Sciatic nerve (tissue), 2 donors: Measurements from ENCODE around the gene ACSM6. TPM values are rescaled to one million over a fixed set of nuclear protein-coding genes. Genes with fewer than 3 reads are reported as not detected.
A peak's percentile ranks its signal among the peaks of the same experiment; 100 is the strongest.

Source experiments
- ATAC-seq: fragments of 200-7000 bp; cut with Tn5 transposase; one replicate; pipeline ENCODE4 v1.9.1; 2020; ENCODE audit warnings: mild to moderate bottlenecking, moderate library complexity
- DNase-seq: peaks from one replicate; pipeline ENCODE4 v3.0.0-alpha.2; 2020; ENCODE audit warnings: low spot score
- intact Hi-C: fragments of 100-400 bp; cut with DNase I; formaldehyde crosslinking; loops from one replicate; pipeline ENCODE4 v1.14.2; 2022
- total RNA-seq: library from RNA; stranded (reverse); fragmentation: NEBNext Ultra II Directional; extraction: Animal tissue kit (Norgen Biotek cat#: 25700); gene quantifications from one replicate; pipeline ENCODE4 v1.2.1, GENCODE V29; 2021
- donor health status: DM: no; HTN: no; CAD: no.
- donor health status: DM: no; HTN: no; CAD: no.

The ACSM6 gene
- total RNA-seq, 1 donor from 2014 or later = 0.49 TPM

DNA sequence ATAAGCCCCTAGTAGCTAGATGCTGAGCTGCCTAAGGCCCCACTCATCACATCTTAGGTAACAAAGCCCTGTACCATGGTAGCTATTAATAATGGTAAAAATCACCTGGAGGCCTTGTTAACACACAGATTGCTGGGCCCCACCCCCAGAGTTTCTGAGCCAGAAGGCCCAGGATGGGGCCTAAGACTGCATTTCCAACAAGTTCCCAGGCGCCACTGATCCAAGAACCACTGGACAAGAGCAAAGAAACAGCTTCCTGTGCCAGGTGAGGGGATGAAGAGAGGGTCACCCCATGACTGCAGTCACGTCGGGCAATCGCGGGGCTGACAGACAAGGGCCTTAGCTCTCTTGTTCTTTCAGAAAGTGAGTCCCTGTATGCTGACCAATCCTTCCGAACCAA is 46.8 kb downstream of the ACSM6 start:
- ATAC-seq = no peak
- intact Hi-C loops = no loop called here
- no peak for DNase-seq

DNA sequence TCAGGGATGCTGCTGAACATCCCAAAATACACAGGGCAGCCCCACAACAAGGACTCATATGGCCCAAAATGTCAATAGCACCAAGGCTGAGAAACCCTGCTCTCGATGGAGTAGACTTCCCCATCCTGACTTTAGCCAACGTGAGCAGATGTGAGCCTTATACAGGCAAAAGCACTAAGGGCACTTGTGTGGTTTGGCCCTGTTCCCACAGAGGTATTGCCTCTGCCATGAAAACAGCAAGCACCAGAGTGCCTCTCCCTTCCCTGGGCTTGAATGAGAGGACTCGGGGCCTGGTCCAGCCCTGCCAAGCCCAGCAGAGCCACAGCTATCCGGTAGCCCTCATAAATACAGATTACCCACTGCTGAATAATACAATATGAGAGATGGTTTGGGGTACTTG is 47.5 kb downstream of the ACSM6 start:
- ATAC-seq (no peak), DNase-seq (no peak)
- intact Hi-C loops = no loop called here

DNA sequence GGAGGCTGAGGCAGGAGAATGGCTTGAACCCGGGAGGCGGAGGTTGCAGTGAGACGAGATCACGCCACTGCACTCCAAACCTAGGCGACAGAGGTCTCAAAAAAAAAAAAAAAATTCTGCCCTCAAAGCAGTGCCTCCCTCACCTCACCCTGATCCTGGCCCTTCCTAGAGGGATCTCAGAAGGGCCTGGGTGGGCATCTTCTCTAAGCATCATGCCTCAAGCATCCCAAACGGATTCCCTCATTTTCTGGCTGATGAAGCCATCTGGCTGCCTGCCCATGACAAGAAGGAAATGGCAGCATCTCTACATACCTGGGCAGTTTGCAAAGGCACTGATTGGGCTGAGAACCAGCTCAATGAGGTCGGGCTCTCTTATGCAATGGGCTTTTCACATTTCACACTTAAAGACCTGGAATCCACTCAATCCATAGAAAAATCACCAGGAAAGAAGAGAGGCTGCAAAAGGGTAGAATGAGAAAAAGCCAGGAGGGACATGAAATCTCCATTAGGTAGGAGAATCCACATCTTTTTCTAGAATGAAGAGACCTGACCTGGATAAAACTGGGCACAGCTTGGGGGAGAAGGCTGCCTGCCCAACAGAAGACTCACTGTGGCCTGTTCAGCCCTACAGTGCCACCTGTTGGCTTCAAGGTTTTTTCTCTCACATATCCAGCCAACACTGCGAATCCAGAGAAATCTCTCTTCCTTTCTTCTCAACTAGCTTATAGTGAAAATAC is 48.7 kb downstream of the ACSM6 start:
- DNase-seq (no peak), ATAC-seq (no peak)

DNA sequence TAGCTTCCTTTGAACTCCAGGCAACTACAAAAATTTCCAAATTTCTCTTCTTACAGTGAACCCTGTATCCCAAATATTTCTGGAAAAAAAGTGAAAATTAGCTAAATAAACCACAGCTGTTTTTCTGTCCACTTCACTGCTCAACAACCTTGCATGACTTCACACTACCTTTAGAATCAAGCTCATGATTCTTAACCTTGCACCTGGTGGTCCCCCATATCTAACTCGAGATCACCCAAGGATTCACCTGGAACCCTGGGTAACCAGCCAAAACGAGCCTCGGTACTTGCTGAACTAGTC is 49.2 kb downstream of the ACSM6 start:
- DNase-seq (no peak), ATAC-seq (no peak)
- intact Hi-C loops = loop anchor here (1.0 kb wide), 1 partner anchor 10 kb away; no protein-coding TSS in a partner anchor

More for the DNA sequence above, 48.7 kb downstream of the ACSM6 start:
- intact Hi-C loops = loop anchor here (1.0 kb wide), 1 partner anchor 9 kb away; no protein-coding TSS in a partner anchor

DNA sequence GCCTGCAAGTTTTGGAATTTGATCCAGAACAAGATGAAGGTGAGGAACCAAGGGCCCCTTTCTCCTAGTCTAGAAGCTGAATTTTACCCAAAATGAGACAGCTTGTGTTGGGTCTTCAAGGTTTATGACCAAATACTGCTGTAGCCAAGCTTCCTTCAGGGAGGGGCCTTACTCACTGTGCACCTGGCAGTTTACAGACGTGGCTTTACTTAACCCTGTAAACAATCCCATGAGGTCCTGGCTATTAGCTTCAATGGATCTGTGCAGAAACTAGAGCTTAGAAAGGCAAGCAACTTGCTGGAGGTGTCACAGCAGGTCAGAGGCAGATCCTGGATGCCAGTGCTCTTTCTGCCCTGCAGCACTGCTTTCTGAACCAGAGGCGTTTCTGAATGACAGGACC is 50.1 kb downstream of the ACSM6 start:
- intact Hi-C loops = no loop called here
- no peak for DNase-seq
- no peak for ATAC-seq

DNA sequence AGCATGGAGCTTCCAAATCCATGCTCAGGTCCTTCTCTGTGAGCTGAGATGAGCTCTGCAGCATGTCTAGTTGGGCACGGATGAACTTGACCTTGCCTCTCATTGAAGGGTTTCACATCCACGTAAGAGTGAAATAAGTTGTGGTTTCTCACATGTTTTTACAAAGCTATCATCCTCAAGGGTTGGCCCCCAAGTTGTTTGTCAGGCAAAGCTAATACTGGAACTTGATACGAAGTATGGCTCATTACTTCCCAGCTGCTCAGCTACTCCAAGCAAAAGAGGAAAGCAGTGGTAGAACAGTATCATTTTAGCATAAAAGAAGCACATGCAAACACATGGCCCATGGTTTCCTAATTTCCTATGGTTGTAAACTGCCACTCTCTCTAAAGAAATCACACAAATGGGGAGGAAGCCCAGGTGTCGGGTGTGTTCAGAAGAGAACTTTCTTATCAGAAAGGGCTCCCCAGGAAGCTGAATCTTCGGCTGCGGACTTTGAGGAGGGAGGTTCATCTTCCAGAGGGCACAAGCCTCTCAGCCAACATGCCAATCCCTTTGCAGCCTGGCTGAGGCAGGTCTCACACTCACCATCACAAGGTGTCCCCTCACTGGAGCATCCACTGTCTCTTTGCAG is 51.5 kb downstream of the ACSM6 start:
- ATAC-seq (no peak), DNase-seq (no peak)
- intact Hi-C loops = loop anchor here (5.0 kb wide), 1 partner anchor 122 kb away; no protein-coding TSS in a partner anchor

DNA sequence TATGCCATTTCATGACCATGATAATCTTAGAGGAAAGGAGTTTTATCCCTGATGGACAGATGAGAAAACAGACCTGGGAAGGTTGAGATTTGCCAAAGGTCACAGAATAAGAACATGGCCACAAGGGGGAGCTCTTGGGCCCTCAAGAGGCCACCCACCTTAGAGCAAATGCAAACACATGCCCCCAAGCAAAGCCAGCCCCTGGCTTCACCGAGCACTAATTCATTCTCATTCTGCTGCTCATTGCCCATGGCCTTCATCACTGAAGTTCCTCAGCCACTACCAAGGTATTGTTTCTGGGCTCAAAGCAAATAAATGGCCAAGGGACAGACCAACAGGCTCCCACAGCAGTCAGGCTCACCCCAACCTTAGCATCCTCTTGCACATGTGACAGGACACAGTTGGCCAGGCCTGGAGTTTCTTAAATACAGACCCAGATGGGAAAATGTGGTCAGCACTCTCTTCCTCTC is 52.6 kb downstream of the ACSM6 start:
- ATAC-seq (peak; percentile 64), DNase-seq (peak; percentile 82)
- intact Hi-C loops = loop anchor here (5.0 kb wide), 1 partner anchor 121 kb away; no protein-coding TSS in a partner anchor

DNA sequence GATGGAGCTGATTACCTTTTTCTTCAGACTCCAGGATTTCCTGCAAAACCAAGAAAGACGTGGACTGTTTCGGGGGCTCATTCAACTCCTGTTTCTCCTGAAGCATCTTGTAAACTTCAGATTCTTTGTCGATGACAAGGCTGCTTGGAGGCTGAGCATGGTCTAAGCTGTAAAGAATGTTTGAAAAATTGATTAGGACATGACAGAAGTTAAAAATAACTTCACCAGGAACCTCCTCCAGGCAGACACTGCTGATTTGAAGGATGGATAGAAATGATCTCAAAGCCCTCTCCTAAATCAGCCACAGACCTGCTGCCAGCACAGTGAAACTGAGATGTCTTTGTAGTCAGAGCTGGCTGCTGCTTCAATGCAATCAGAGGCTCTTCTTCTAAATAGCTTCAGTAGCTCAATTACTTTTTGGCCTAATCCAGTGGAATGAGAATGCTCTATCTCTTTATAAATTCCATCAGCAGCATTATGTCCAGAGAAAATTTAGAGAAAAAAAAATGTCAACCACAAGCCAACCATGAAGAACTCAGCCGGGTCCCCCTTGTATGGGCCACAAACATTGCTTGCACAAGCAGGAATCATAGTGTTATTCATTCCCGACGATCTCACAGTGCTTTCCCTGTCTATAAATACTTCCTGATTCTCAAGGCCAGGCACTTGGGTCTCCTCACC is 53.3 kb downstream of the ACSM6 start:
- ATAC-seq = no peak
- no peak for DNase-seq
- intact Hi-C loops = loop anchor here (5.0 kb wide), 1 partner anchor 120 kb away; no protein-coding TSS in a partner anchor

DNA sequence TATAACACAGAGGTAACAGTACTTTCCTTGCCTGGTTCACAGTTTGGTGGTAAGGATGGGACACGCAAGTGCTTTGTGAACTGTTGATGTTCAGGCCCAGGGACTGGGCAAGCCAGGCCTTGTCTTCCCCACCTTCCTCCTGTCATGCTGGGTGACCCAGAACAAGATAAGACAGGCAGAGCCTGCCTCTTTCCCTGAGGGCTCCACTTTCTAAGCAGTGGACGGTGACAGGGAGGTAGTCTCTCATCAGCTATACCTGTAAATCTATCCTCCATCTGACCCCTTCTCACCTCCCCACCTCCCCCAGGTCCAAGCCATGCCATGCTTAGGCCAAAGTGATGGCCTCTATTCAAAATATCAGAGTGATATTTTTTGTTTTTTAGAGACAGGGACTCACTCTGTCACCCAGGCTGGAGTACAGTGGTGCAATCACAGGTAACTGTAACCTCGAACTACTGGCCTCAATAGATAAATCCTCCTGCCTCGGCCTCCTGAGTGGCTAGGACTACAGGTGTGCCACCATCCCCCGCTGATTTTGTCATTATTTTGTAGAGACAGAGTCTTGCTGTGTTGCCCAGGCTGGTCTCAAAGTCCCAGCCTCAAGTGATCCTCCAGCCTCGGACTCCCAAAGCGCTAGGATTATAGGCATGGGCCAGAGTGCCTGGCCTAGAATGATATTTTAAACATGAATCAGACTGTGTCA is 54.0 kb downstream of the ACSM6 start:
- intact Hi-C loops = loop anchor here (5.0 kb wide), 1 partner anchor 119 kb away; no protein-coding TSS in a partner anchor
- ATAC-seq (no peak), DNase-seq (no peak)

DNA sequence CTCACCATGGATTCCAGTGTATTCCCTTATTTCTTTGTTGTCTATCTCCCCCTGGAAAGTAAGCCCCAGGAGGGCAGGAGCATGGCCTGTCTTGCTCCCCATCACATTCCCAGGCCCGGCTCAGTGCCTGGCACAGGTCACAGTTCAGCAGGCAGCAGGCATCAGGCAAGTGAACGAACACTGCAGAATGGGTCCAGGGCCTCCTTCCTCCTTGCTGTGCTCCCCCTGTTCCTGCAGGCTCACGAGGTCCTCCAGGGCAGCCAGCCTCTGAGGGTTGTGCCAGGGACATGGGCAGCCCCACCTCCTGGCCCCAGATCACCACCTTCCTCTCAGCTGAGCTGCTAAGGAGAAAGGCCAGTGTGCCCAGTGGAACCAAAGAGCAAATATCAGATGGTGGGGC is 55.0 kb downstream of the ACSM6 start:
- intact Hi-C loops = loop anchor here (5.0 kb wide), 1 partner anchor 118 kb away; no protein-coding TSS in a partner anchor
- ATAC-seq (no peak), DNase-seq (no peak)

DNA sequence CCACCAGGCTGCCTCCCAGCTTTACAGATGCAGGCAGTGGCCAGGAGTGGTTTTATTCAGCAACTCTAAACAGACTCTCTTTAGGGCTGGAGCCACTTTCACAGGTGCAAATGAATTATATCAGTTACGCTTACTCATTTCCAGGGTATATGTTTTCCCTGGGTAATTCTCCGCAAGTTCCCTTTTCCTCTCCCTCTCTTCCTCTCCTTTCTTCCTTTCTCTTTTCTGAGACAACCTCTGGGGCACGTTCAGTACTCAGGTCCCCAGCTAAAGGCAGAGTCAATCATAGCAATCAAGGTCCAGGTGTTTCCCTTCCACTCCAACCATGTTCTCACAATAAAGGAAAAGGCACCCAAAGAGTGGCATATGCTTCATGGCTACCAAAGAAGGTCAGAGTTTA is 55.4 kb downstream of the ACSM6 start:
- intact Hi-C loops = loop anchor here (5.0 kb wide), 1 partner anchor 118 kb away; no protein-coding TSS in a partner anchor

DNA sequence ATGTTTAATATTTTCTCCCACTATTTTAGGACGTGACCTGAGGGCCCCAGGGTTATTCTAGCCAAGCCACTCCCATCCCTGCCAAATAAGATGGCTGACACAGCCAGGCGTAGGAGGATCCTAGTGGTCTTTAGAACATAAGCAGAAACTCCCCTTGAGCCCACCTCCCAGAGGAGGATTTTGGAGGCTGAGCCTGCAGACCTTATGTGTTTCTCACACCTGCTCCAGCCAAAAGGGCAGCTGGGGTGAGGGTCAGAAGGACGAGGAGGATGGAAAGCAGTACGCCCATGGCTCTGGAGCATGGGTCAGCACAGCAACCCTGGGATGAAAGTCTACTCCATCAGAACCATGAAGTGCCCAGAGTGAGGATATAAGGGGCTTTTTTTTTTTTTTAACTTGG is 56.8 kb downstream of the ACSM6 start:
- ATAC-seq (no peak), DNase-seq (no peak)
- intact Hi-C loops = no loop called here

More for the DNA sequence above, 55.4 kb downstream of the ACSM6 start:
- DNase-seq = no peak
- ATAC-seq = no peak

DNA sequence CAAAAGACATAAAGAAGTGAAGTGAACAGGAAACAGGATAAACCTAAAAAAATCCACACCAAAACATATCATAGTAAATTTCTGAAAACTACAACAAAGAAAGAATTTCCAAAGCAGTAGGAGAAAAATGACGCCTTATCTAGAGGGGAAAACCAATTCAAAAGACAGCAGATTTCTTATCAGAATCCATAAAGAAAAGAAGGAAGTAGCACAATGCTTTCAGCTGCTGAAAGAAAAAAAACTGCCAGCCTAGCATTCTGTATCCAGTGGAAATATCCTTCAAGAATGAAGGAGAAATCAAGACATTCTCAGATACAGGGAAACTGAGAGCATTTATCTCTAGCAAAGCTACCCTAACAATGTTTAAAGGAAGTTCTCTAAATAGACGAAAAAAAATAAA is 59.0 kb downstream of the ACSM6 start:
- DNase-seq (no peak), ATAC-seq (no peak)
- intact Hi-C loops = no loop called here

DNA sequence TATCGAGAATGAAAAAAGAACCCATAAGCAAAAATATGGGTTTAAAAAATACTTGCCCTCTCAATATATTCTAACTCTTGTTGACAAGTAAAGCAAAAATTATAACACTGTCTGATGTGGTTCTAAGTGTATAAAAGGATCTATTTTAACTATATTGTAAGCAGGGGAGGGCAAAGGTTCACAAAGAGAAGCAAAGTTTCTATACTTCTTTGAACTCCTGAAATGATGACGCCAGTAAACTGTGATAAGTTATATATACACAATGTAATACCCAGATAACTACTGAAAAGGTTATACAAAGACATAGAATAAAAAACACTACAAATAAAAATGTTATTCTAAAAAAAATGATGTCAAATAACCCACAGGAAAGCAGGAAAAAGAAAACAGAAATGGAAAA is 59.6 kb downstream of the ACSM6 start:
- DNase-seq (no peak), ATAC-seq (no peak)
- intact Hi-C loops = no loop called here

DNA sequence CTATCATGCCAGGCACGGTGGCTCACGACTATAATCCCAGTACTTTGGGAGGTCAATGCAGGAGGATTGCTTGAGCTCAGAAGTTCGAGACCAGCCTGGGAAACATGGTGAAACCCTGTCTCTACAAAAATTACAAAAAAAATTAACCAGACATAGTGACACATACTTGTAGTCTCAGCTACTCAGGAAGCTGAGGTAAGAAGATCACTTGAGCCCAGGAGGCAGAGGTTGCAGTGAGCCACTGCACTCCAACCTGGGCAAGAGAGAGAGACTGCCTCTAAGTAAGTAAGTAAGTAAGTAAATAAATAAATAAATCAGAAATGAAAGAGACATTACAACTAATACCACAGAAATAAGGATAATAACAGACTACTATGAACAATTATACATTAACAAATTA is 60.6 kb downstream of the ACSM6 start:
- intact Hi-C loops = no loop called here
- ATAC-seq (no peak), DNase-seq (no peak)

DNA sequence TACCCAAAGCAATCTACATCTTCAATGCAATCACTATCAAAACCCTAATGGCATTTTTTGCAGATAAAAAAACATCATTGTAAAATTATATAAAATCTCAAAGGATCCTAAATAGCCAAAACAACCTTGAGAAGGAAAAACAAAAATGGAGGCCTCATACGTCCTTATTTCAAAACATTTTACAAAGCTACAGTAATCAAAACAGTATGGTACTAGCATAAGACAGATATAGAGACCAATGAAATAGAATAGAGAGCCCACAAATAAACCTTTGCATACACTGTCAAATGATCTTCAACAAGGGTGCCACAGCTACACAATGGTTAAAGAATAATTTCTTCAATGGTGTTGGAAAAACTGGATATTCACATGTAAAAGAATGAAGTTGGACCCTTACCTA is 62.2 kb downstream of the ACSM6 start:
- DNase-seq (no peak), ATAC-seq (no peak)

DNA sequence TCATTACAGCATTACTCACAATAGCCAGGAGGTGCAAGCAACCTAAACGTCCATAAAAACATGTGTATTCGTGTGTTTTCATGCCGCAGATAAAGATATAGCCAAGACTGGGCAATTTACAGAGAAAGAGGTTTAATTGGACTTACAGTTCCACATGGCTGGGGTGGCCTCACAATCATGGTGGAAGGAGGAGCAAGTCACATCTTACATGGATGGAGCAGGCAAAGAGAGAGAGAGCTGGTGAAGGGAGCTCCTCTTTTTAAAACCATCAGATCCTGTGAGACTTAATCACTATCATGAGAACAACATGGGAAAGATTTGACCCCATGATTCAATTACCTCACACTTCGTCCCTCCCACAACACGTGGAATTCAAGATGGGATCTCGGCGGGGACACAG is 63.8 kb downstream of the ACSM6 start:
- no peak for ATAC-seq
- intact Hi-C loops = no loop called here
- no peak for DNase-seq

More for the DNA sequence above, 62.2 kb downstream of the ACSM6 start:
- intact Hi-C loops = no loop called here

DNA sequence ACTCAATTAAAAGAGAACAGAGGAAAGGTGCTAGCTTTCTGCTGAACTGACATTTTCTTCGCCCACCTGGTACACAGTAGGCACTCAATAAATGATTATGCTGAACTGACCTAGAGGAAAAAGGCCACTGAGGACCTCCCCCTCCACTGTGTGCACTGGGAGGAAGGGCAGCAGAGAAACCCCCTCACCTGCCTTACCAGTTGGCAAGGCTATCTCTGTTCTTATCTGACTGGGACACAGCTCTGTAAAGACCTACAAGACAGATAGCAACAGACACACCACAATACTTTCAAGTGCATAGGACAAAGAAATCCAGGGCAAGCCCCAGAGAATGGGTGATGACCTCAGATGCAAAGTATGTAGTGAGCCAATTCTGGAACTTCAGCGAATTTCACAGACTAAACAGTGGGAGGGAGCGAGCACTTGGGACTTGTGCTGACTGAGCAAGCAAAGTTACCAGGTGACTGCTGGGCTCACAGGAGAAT is 66.4 kb downstream of the ACSM6 start:
- intact Hi-C loops = no loop called here
- DNase-seq (no peak), ATAC-seq (peak; percentile 49)

DNA sequence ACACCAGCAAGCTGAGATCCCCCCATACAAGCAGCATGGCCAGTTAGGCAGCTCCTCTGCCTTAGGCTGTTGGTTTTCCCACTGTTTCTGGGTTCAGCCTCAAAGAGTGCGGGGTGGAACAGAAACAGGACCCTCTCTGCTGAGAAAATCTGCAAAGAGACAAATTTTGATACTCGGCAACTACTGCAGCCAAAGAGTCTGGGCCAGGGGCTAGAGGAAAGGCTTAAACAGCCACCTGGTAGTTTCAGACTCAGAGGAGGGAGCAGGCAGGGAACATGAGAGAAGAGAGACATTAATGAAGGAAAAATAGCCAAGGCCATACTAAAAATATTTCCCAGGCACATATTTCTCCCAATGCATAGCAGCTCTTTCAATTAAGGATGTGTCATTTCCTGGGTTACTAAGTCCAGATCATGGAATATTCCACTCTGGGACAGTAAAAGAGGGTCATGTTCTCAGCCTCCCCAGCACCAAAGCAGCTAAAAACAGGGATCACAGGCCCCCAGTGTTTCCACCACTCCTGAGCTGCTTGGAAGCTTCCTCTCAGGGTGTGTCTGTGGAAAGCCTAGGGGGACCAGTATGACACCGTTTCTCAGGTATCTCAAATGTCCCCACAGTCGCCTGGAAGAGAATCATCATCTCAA is 67.0 kb downstream of the ACSM6 start:
- ATAC-seq (no peak), DNase-seq (no peak)
- intact Hi-C loops = no loop called here
